PC-3 (cell line): Measurements from ENCODE around the gene AHDC1. TPM values are rescaled to one million over a fixed set of nuclear protein-coding genes. Genes with fewer than 3 reads are reported as not detected.

Experiments
- ATAC-seq: fragments of 200-7000 bp; cut with Tn5 transposase; 2 replicates; pipeline ENCODE4 v1.9.1; 2020; ENCODE audit warnings: mild to moderate bottlenecking, moderate library complexity
- BruUV-seq: library from RNA; stranded (reverse); fragments of 400-500 nt; replicated peaks from 2 replicates; lab custom pipeline; 2021; lab: Mats Ljungman, UMichigan
- CTCF ChIA-PET: fragments of 300-600 bp; sonication (Branson Sonifier 250); formaldehyde crosslinking; loops from one replicate; lab custom pipeline; 2022; ENCODE audit warnings: antibody characterized with exemption; lab: Charles Lee
- POLR2A ChIA-PET: fragments of 300-600 bp; sonication (Branson Sonifier 250); formaldehyde crosslinking; loops from one replicate; lab custom pipeline; 2022; ENCODE audit warnings: antibody characterized with exemption; ENCODE audit not compliant: unreplicated experiment; lab: Charles Lee
- DNase-seq: peaks from one replicate; pipeline ENCODE4 v3.0.0-alpha.2; 2015
- H2AFZ ChIP-seq: fragments of 300-600 bp; sonication (generic); 2 replicates; pipeline ENCODE4 v1.6.0; 2016; ENCODE audit warnings: antibody characterized with exemption, low read length
- H3F3A ChIP-seq: fragments of 300-600 bp; sonication (generic); one replicate; pipeline ENCODE4 v1.6.0; 2017; ENCODE audit warnings: antibody characterized with exemption, low read length, control low read depth, mild to moderate bottlenecking; ENCODE audit not compliant: unreplicated experiment
- H3K27ac ChIP-seq: fragments of 300-600 bp; sonication (generic); 2 replicates; pipeline ENCODE4 v1.5.1; 2016; ENCODE audit warnings: mild to moderate bottlenecking, low read length
- H3K27me3 ChIP-seq: fragments of 300-600 bp; sonication (generic); 2 replicates; pipeline ENCODE4 v1.6.1; 2016; ENCODE audit warnings: low read length, mixed read lengths
- H3K36me3 ChIP-seq: fragments of 300-600 bp; sonication (generic); 2 replicates; pipeline ENCODE4 v1.6.1; 2016; ENCODE audit warnings: low read depth, mixed run types, low read length, mixed read lengths
- H3K4me1 ChIP-seq: fragments of 300-600 bp; sonication (generic); 2 replicates; pipeline ENCODE4 v1.5.1; 2016; ENCODE audit warnings: low read length; ENCODE audit not compliant: insufficient read depth
- H3K4me2 ChIP-seq: fragments of 300-600 bp; sonication (generic); 2 replicates; pipeline ENCODE4 v1.6.0; 2016; ENCODE audit warnings: low read length
- H3K4me3 ChIP-seq: fragments of 300-600 bp; sonication (generic); 2 replicates; pipeline ENCODE4 v1.5.1; 2016; ENCODE audit warnings: mild to moderate bottlenecking, low read length, mixed read lengths
- H3K79me2 ChIP-seq: fragments of 300-600 bp; sonication (generic); 2 replicates; pipeline ENCODE4 v1.6.1; 2017; ENCODE audit warnings: low read length, mixed read lengths
- H3K9ac ChIP-seq: fragments of 300-600 bp; sonication (generic); 2 replicates; pipeline ENCODE4 v1.6.0; 2016; ENCODE audit warnings: mild to moderate bottlenecking, low read length
- H3K9me2 ChIP-seq: fragments of 300-600 bp; sonication (generic); replicated peaks from 2 replicates; pipeline ENCODE4 v1.6.1; 2016; ENCODE audit warnings: mixed run types, low read length, mixed read lengths
- H3K9me3 ChIP-seq: fragments of 300-600 bp; sonication (generic); 2 replicates; pipeline ENCODE4 v1.6.1; 2016; ENCODE audit warnings: low read length, mixed read lengths
- H4K20me1 ChIP-seq: fragments of 300-600 bp; sonication (generic); 2 replicates; pipeline ENCODE4 v1.6.1; 2016; ENCODE audit warnings: low read length, mixed read lengths
- EZH2 ChIP-seq: fragments of 300-600 bp; sonication (generic); IDR thresholded peaks from one replicate; pipeline ENCODE4 v1.6.1; 2017; ENCODE audit warnings: antibody characterized with exemption, mild to moderate bottlenecking, low read length; ENCODE audit not compliant: unreplicated experiment
- EZH2phosphoT487 ChIP-seq: fragments of 300-600 bp; sonication (generic); IDR thresholded peaks from 2 replicates; pipeline ENCODE4 v1.6.1; 2018; ENCODE audit warnings: mild to moderate bottlenecking, antibody characterized with exemption, low read length, borderline replicate concordance
- intact Hi-C: fragments of 100-400 bp; cut with micrococcal nuclease; formaldehyde crosslinking; loops from 2 replicates; pipeline ENCODE4 v1.9.0; 2023
- total RNA-seq: library from RNA; depleted of rRNA; stranded (reverse); fragments of >200 nt; gene quantifications from 2 replicates; pipeline ENCODE4 v1.2.3, GENCODE V29; 2014
- TF ChIP-seq, protein P1 (sequence below): fragments of 300-600 bp; sonication (generic); conservative IDR thresholded peaks from 2 replicates; pipeline ENCODE4 v1.5.1; 2017; ENCODE audit warnings: antibody characterized with exemption, low read depth, mild to moderate bottlenecking, low read length

The AHDC1 gene
- total RNA-seq, 1 experiment from 2014 or later: 15.2 TPM

DNA sequence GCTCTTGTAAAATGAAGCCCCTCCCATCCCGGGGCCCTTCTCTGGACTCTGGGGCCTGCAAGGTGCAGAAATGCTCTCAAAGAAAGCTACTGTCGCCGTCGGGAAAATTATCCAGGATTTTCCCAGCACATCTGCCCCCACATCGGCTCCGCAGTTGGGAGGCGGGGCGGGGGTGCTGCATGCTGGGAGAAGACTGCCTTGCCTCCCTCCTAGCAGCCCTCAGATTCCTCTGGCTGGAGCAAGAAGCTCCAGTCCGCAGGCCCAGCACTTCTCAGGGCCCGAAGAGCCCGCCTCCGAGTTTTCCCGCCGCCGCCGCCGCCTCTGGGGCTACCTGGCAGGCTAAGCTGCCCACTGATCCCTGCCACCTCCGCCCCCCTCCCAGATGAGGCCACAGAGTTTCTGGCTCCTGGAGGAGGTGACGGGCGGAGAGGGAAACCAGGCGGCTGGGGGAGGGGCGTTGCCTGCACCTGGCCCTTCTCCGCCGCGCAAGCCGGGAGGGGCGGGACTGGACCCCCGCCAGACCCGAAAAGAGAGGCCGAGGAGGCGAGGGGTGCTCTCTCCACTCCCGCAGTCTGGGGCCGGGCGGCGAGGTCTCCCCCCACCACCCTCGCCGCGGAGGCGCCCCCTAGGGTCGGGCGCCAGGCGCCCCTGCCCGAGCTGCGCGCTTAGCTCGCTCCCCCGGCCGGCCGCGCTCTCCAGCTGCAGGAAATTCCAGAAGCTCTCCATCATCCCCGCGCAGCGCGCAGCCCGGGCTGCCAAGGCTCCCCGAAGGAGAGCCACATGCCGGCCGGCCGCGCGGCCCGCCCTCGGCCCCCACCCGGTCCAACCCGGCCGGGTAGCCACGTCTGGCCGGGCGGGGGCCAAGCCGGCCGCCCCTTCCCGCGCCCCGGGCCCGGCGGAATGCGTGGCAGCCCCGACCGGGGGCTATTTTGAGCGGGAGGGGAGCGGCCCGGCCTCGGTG lies 28.8 kb downstream of the AHDC1 start:
- H3K9me3 ChIP-seq: no peaks in the 10 kb centered on the region
- H3K4me1 ChIP-seq: peaks cover 21% of the 10 kb centered on the region
- H2AFZ ChIP-seq: no peak overlapping the region
- TF ChIP-seq EZH2phosphoT487: no peak
- TF ChIP-seq, protein P1, sequence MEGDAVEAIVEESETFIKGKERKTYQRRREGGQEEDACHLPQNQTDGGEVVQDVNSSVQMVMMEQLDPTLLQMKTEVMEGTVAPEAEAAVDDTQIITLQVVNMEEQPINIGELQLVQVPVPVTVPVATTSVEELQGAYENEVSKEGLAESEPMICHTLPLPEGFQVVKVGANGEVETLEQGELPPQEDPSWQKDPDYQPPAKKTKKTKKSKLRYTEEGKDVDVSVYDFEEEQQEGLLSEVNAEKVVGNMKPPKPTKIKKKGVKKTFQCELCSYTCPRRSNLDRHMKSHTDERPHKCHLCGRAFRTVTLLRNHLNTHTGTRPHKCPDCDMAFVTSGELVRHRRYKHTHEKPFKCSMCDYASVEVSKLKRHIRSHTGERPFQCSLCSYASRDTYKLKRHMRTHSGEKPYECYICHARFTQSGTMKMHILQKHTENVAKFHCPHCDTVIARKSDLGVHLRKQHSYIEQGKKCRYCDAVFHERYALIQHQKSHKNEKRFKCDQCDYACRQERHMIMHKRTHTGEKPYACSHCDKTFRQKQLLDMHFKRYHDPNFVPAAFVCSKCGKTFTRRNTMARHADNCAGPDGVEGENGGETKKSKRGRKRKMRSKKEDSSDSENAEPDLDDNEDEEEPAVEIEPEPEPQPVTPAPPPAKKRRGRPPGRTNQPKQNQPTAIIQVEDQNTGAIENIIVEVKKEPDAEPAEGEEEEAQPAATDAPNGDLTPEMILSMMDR: peak; percentile 50
- TF ChIP-seq EZH2: no peak
- H3K27me3 ChIP-seq: no peaks in the 10 kb centered on the region
- no peaks in the 10 kb centered on the region for H4K20me1 ChIP-seq
- peak overlapping the region; percentile 23 for H3K27ac ChIP-seq
- peak overlapping the region; percentile 47 for H3K9ac ChIP-seq
- no peaks in the 10 kb centered on the region for H3K36me3 ChIP-seq
- POLR2A ChIA-PET: interaction anchor here (0.6 kb wide), 1 partner anchor 26 kb away, joined by 3 read pairs; no protein-coding TSS in a partner anchor
- peak overlapping the region; percentile 66; the same call in 1 of the 2 replicates for H3K4me3 ChIP-seq
- CTCF ChIA-PET: interaction anchor here (0.9 to 1.6 kb wide), 2 partner anchors 18 kb away, joined by 3 to 11 read pairs; no protein-coding TSS in a partner anchor
- BruUV-seq: TSS peak; percentile 20
- peak; percentile 71 for ATAC-seq
- H3F3A ChIP-seq: peaks cover 3% of the 10 kb centered on the region
- intact Hi-C loops: no loop called here
- peak; percentile 61 for DNase-seq
- no peaks in the 10 kb centered on the region for H3K9me2 ChIP-seq
- H3K79me2 ChIP-seq: peaks cover 78% of the 10 kb centered on the region
- H3K4me2 ChIP-seq: peak overlapping the region; percentile 71

DNA sequence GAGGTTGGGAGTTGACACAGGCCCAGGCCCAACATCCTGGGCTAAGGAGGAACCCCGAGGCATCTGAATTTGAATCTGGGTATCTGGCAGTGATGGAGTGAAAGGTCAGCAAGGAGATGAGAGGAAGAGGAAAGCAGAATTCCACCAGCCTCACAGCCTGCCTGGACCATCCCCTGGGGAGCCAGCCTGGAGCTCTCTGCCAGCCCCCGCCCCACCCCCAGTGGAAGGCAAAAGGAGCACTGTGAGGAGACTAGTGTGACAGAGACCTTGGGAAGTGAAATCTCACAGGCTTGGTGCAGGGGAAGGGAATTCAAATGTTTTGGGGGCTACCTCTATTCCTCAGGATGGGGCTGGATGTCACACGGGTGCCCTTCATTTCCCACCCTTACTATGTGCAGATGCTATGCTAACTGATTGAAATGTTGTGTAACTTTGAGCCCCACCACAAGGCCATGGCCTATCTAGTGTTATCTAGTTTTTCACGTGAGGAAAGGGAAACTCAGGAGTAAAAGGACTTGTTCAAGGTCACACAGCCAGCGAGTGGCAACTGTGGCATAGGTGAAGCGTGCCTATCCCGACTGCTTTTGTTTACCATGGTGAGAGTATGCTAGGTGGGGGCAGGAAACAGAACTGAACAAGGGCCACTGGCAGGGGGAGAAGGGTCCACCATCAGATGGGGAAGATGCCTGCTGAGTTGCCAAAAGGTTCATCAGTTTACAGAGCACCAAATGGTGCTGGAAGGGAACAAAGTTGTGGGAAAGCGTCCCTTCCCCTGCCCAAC lies 29.8 kb downstream of the AHDC1 start:
- TF ChIP-seq EZH2phosphoT487: no peak
- TF ChIP-seq, protein P1: no peak
- TF ChIP-seq EZH2: no peak
- H4K20me1 ChIP-seq: no peaks in the 10 kb centered on the region
- no TSS peak for BruUV-seq

More for the DNA sequence above, 29.8 kb downstream of the AHDC1 start:
- intact Hi-C loops: no loop called here
- H3K4me3 ChIP-seq: no peak overlapping the region
- peaks cover 21% of the 10 kb centered on the region for H3K4me1 ChIP-seq
- H3K27me3 ChIP-seq: no peaks in the 10 kb centered on the region
- no peaks in the 10 kb centered on the region for H3K9me2 ChIP-seq
- ChIA-PET CTCF (interaction anchor here (1.6 kb wide), 1 partner anchor 17 kb away, joined by 11 read pairs; no protein-coding TSS in a partner anchor), POLR2A (no interaction called here)
- H3K9me3 ChIP-seq: no peaks in the 10 kb centered on the region
- H3K79me2 ChIP-seq: peaks cover 75% of the 10 kb centered on the region
- DNase-seq (no peak), ATAC-seq (no peak)
- no peaks in the 10 kb centered on the region for H3K36me3 ChIP-seq
- no peak overlapping the region for H3K9ac ChIP-seq
- peaks cover 8% of the 10 kb centered on the region for H3F3A ChIP-seq
- no peak overlapping the region for H3K27ac ChIP-seq
- H2AFZ ChIP-seq: no peak overlapping the region
- no peak overlapping the region for H3K4me2 ChIP-seq
